Panc1 (cell line): ENCODE measurements around the gene AFP. TPM values are rescaled to one million over a fixed set of nuclear protein-coding genes. Genes with fewer than 3 reads are reported as not detected.

ENCODE experiments used
- ATAC-seq: fragments of 200-7000 bp; cut with Tn5 transposase; 2 replicates; pipeline ENCODE4 v1.9.1; 2020; ENCODE audit warnings: mild to moderate bottlenecking, moderate library complexity
- BruUV-seq: library from RNA; stranded (reverse); fragments of 400-500 nt; replicated peaks from 2 replicates; lab custom pipeline; 2021; lab: Mats Ljungman, UMichigan
- CTCF ChIA-PET: fragments of 300-600 bp; sonication (Branson Sonifier 250); formaldehyde crosslinking; loops from one replicate; lab custom pipeline; 2022; ENCODE audit warnings: antibody characterized with exemption; lab: Charles Lee
- POLR2A ChIA-PET: fragments of 300-600 bp; sonication (Branson Sonifier 250); formaldehyde crosslinking; loops from one replicate; lab custom pipeline; 2022; ENCODE audit warnings: antibody characterized with exemption; lab: Charles Lee
- DNase-seq: peaks from one replicate; pipeline ENCODE4 v3.0.0-alpha.2; 2010; ENCODE audit warnings: low read depth, low spot score
- H3K27ac ChIP-seq: 2 replicates; pipeline ENCODE4 v1.5.1; 2011; ENCODE audit warnings: mild to moderate bottlenecking, low read length, inconsistent platforms
- H3K27me3 ChIP-seq: fragments of 200-500 bp; sonication (Bioruptor generic); 2 replicates; pipeline ENCODE4 v1.6.0; 2014; ENCODE audit warnings: low read length, inconsistent platforms; ENCODE audit not compliant: control insufficient read depth, insufficient read depth
- H3K36me3 ChIP-seq: fragments of 200-500 bp; sonication (Bioruptor generic); 2 replicates; pipeline ENCODE4 v1.5.1; 2014; ENCODE audit warnings: inconsistent platforms, mild to moderate bottlenecking, low read length, moderate library complexity; ENCODE audit not compliant: control insufficient read depth, insufficient read depth
- H3K4me1 ChIP-seq: 2 replicates; pipeline ENCODE4 v1.5.1; 2011; ENCODE audit warnings: inconsistent platforms, mild to moderate bottlenecking, low read length, moderate library complexity; ENCODE audit not compliant: control insufficient read depth, insufficient read depth
- H3K4me3 ChIP-seq, 2 experiments: 2 replicates each; pipeline ENCODE4 v1.5.1; 2011 to 2012; ENCODE audit warnings: low read depth in 2 of 2, low read length in 2 of 2, mild to moderate bottlenecking in 2 of 2, inconsistent platforms in 1 of 2, moderate library complexity in 1 of 2
- H3K9me3 ChIP-seq: fragments of 200-500 bp; sonication (Bioruptor generic); 2 replicates; pipeline ENCODE4 v1.5.1; 2014; ENCODE audit warnings: low read depth, mild to moderate bottlenecking, inconsistent platforms, low read length, moderate library complexity; ENCODE audit not compliant: control insufficient read depth, insufficient read depth
- CTCF ChIP-seq: fragments of 450-650 bp; IDR thresholded peaks from 2 replicates; pipeline ENCODE4 v1.5.1; 2017; ENCODE audit warnings: mild to moderate bottlenecking
- POLR2AphosphoS5 ChIP-seq: IDR thresholded peaks from 2 replicates; pipeline ENCODE4 v1.6.1; 2012; ENCODE audit warnings: mild to moderate bottlenecking, low read depth, low read length, moderate library complexity
- SIN3A ChIP-seq: IDR thresholded peaks from 2 replicates; pipeline ENCODE4 v1.6.1; 2012; ENCODE audit warnings: low read depth, mild to moderate bottlenecking, low read length, moderate library complexity, borderline replicate concordance; ENCODE audit not compliant: insufficient read depth
- TCF7L2 ChIP-seq: IDR thresholded peaks from 2 replicates; pipeline ENCODE4 v1.6.1; 2011; ENCODE audit warnings: mild to moderate bottlenecking, low read depth, low read length, inconsistent platforms
- in situ Hi-C: cut with HindIII; loops from 2 replicates; pipeline ENCODE4 v1.10.0; 2016; ENCODE audit warnings: low sequenced_read_pairs, low pct_unique_long_range_greater_than_20kb
- intact Hi-C: fragments of 100-400 bp; cut with micrococcal nuclease; formaldehyde crosslinking; loops from one replicate; pipeline ENCODE4 v1.10.0; 2022; ENCODE audit not compliant: unreplicated experiment
- total RNA-seq: library from RNA; stranded (reverse); gene quantifications from one replicate; pipeline ENCODE4 v1.2.1, GENCODE V29; 2021; ENCODE audit not compliant: unreplicated experiment
- TF ChIP-seq, protein P1 (sequence below), 2 experiments: IDR thresholded peaks; 2 replicates each; pipeline ENCODE4 v1.6.1; 2011 to 2012; ENCODE audit warnings: low read depth in 2 of 2, control low read depth in 1 of 2, low read length in 1 of 2, mild to moderate bottlenecking in 1 of 2, moderate library complexity in 1 of 2; ENCODE audit not compliant: insufficient read depth in 1 of 2

AFP gene
- total RNA-seq, 1 experiment from 2014 or later = 1.3 TPM

DNA sequence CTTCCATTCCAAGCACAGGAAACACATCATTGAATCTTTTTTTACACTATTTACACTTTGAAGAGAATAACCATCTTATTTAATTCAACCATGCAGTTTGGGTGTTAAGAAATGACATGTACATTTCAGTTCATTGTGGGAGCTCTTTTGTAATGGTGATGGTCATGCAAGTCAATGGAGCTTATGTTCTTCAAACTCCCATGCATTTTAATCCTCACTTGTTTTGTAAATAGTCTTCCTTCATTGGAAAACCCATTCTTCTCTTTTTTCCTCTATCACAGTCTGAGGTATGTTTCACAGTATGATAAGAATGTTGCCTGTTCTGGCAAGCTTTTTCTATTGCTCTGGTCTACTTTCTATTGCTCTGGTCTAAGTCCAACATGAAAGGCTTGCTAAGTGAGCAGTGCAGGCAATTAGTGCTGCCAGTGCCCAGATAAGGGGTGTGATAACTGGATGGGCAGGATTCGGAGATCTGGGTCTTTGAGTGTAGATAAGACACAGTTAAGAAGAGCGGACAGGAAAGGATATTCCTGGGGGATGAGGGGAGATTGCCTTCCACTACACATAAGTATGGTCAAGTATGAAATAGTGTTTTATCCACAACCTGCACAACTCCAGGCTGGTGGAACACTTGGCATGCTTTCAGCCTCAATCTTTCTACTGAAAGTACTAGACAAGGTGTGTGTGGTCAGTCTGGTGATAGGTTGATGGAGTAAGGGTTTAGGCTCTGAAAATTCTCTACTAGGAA is 17.1 kb downstream of the AFP start:
- in situ Hi-C loops = no loop called here
- no peaks in the 10 kb centered on the region for H3K4me1 ChIP-seq
- ChIA-PET CTCF (no interaction called here), POLR2A (no interaction called here)
- TF ChIP-seq SIN3A (no peak), CTCF (no peak), TCF7L2 (no peak), POLR2AphosphoS5 (no peak)
- TF ChIP-seq, protein P1, sequence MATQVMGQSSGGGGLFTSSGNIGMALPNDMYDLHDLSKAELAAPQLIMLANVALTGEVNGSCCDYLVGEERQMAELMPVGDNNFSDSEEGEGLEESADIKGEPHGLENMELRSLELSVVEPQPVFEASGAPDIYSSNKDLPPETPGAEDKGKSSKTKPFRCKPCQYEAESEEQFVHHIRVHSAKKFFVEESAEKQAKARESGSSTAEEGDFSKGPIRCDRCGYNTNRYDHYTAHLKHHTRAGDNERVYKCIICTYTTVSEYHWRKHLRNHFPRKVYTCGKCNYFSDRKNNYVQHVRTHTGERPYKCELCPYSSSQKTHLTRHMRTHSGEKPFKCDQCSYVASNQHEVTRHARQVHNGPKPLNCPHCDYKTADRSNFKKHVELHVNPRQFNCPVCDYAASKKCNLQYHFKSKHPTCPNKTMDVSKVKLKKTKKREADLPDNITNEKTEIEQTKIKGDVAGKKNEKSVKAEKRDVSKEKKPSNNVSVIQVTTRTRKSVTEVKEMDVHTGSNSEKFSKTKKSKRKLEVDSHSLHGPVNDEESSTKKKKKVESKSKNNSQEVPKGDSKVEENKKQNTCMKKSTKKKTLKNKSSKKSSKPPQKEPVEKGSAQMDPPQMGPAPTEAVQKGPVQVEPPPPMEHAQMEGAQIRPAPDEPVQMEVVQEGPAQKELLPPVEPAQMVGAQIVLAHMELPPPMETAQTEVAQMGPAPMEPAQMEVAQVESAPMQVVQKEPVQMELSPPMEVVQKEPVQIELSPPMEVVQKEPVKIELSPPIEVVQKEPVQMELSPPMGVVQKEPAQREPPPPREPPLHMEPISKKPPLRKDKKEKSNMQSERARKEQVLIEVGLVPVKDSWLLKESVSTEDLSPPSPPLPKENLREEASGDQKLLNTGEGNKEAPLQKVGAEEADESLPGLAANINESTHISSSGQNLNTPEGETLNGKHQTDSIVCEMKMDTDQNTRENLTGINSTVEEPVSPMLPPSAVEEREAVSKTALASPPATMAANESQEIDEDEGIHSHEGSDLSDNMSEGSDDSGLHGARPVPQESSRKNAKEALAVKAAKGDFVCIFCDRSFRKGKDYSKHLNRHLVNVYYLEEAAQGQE (IDR thresholded peaks at IDR 0.05; ENCODE audit: insufficient read depth in 1 of 2, low read depth in 2 of 2, low read length in 1 of 2) = no peak
- H3K27me3 ChIP-seq = peaks cover 2% of the 10 kb centered on the region; the same call in 1 of the 2 replicates
- BruUV-seq = no TSS peak
- intact Hi-C loops = no loop called here
- no peaks in the 10 kb centered on the region for H3K36me3 ChIP-seq
- ATAC-seq (no peak), DNase-seq (no peak)
- H3K27ac ChIP-seq = no peak overlapping the region
- no peak overlapping the region for H3K4me3 ChIP-seq
- H3K9me3 ChIP-seq = no peaks in the 10 kb centered on the region

DNA sequence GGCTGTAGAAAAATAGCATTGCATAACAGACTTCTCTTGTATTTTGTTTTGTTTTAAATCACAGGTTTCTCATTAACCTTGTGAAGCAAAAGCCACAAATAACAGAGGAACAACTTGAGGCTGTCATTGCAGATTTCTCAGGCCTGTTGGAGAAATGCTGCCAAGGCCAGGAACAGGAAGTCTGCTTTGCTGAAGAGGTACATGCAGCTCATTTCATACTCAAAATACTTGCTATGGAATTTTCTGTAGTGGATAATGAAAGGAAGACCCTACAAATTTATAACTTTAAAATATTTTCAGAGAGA is 17.6 kb downstream of the AFP start:
- intact Hi-C loops (no loop called here), in situ Hi-C loops (no loop called here)
- no peak for DNase-seq

More for the DNA sequence above, 17.6 kb downstream of the AFP start:
- no TSS peak for BruUV-seq
- ChIA-PET CTCF (no interaction called here), POLR2A (no interaction called here)
- peaks cover 2% of the 10 kb centered on the region; the same call in 1 of the 2 replicates for H3K27me3 ChIP-seq
- no peaks in the 10 kb centered on the region for H3K9me3 ChIP-seq
- no peaks in the 10 kb centered on the region for H3K4me1 ChIP-seq
- no peak overlapping the region for H3K4me3 ChIP-seq
- no peaks in the 10 kb centered on the region for H3K36me3 ChIP-seq
- ATAC-seq = no peak
- no peak for TF ChIP-seq TCF7L2
- no peak for TF ChIP-seq CTCF
- TF ChIP-seq SIN3A = no peak
- no peak for TF ChIP-seq POLR2AphosphoS5
- TF ChIP-seq, protein P1 (IDR thresholded peaks at IDR 0.05; ENCODE audit: insufficient read depth in 1 of 2, low read depth in 2 of 2, low read length in 1 of 2) = no peak
- no peak overlapping the region for H3K27ac ChIP-seq
